ENCODE results near the gene PRX. TPM values are rescaled to one million over a fixed set of nuclear protein-coding genes. Genes with fewer than 3 reads are reported as not detected.

The PRX gene
- polyA plus RNA-seq, 1 donor: 10.4 TPM

DNA sequence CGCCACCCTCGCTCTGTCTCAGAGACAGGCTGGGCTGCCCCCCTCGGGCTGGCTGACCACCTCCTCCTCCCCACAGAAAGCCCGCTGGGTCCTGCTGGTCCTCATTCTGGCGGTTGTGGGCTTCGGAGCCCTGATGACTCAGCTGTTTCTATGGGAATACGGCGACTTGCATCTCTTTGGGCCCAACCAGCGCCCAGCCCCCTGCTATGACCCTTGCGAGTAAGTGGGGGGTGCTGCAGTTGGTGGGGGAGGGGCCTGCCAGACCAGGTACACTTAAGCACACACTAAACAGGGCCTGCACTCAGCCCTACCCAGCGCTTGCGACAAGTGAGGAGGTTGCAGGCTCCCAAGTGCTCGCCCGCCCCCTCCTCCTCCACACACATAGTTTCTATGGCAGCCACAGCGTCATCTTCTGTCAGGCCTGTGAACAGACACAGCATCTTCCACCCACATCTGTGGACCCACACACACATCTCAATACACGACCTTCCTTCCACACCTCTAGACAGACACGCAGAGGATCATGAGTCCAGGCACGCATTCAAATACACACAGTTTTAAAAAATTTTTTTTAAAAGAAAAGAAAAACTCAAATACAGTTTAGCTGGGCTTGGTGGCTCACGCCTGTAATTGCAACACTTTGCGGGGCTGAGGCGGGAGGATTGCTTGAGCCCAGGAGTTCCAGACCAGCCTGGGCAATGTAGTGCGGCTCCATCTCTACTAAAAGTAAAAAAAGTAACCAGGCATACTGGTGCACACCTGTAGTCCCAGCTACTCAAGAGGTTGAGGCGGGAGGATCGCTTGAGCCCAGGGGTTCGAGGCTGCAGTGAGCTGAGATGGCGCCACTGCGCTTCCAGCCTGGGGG lies 46.2 kb downstream of the PRX start:
- peak; percentile 47 for DNase-seq

GRCh38 chr19:40365613-40366401 lies 47.4 kb downstream of the PRX start:
- peak; percentile 88 for DNase-seq

DNA sequence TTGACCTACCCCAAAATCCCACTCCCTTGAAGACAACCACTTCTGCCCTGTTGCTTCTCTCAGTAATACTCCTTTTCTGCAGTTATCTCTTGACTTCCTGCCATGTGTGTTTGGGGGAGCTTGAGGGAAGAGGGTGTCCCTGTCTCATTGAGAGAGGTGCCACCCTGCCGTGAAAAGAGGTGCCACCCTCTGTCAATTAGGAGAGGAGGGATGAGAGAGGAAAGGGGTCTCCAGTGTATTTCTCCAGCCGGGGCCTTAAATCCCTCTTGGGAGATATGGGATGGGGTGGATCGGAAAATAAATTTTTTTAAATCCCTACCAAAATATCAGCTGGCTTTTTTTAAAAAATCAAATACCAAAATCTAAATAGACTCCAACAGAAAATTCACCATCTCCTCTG lies 48.2 kb downstream of the PRX start:
- no peak for DNase-seq

DNA sequence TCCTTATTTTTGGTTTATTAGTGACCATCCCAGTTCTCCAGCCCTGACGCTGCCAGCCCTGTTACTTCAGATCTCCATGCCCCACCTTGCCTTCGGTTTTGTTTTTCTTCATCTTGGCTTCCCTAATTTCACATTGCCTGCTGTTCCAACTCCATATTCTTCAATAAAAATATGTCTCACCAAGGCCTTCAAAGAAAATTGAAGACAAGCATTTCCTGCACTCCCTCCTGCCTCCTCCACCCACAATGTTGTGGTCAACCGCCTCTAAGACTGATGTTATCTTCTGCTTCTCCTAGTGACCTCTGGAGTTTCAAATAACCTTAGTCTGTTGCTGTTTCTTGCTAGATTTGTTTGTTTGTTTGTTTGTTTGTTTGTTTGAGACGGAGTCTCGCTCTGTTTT lies 50.1 kb downstream of the PRX start:
- DNase-seq: no peak

GRCh38 chr19:40362160-40362559 lies 51.0 kb downstream of the PRX start:
- DNase-seq: no peak

GRCh38 chr19:40360708-40361241 lies 52.4 kb downstream of the PRX start:
- DNase-seq: no peak

GRCh38 chr19:40360020-40360707 lies 53.0 kb downstream of the PRX start:
- DNase-seq: no peak

- DNase-seq: no peak
Measured at GRCh38 chr19:40358773-40359172, 54.4 kb downstream of the PRX start.

- DNase-seq: no peak
Measured at GRCh38 chr19:40357640-40358039, 55.5 kb downstream of the PRX start.

DNA sequence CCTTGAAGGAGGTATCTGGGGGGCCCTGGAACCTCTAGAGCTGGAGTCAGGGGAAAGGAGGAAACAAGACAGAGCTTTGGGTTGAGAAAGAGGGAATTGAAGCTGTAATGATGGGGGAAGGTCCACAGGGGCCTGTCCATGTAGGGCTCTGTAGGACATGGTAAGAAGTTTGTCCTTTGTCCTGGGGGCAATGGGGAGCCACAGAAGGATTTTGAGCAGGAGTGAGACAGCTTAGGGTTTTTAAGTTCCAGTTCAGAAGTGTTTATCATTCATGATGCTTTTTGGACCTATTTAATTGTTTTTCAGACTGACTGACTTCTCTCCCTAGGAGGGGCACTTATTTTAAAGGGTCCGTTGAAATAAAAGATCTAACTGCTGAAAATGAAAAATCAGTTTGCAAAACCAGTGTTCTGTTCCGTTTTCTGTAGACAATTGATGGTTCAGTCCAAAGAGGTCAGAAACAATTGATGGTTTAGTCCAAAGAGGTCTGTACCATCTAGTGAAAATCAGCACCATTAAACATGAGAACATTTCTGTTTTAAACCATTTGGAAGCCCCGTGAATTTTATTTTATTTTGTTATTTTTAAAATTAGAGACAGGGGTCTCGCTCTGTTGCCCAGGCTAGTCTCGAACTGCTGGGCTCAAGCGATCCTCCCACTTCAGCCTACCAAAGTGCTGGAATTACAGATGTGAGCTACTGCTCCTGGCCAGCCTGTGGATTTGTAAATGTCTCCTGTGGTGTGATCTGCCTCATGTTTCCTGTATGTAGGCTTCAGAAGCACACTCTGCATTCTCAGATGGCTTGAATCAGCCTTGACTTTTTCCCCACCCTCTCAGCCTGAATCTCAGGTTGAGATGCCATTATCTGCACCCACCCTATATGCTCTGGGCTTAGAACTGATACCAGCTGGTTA lies 56.2 kb downstream of the PRX start:
- DNase-seq: no peak

DNA sequence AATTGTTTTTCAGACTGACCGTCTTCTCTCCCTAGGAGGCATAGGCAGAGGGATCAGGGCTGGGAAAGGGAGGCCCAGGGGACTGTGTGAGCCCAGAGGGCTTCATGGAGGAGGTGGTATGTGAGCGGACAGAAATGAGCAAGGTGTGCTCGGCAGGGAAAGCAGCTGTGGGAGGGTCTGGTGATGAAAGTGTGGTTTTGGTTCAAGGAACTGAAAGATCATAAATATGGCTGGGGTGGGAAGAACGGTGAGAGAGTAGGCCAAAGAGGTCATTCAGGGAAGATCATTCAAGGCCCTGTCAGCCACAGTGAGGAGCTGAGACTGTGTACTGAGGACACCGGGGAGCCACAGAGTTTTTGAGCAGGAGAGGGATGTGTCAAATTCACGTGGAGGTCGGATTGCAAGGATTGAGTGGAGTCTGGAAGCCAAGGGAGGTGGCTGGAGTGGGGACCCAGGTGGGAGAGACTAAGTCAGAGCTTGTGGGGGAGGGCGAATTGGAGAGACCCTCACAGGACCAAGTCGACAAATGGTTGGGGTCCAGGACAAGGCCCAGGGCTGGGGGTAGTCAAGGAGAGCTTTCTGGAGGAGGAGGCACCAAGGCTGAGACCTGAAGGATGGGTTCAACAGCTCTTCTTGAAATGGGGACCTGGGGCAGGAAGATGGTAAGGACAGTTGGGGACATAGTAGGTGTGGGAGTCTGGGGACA lies 57.0 kb downstream of the PRX start:
- no peak for DNase-seq

DNA sequence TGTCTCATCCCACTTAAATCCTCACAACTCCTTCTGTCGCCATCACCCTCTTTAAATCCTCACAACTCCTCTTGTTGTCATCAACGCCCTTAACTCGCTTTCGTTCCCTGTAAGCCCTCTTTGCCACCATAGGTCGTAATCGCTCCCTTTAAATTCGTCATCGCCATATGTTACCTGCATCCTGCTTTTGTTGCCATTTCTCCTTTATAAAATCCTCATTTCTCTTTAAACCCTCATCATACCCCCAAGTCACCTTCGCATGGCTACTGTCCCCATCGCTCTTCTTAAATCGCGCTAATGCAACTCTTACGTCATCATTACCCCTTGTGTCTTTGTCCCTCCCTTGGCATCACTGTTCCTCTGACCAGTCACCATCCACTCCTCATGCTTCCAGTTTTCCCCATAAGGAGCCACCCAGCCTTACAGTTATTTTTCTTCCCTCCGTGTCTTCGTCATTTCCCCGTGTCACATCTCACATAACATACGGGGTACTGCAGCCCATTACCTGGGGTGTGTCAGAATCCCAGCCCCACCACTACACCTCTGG lies 64.1 kb downstream of the PRX start:
- DNase-seq: peak; percentile 46

DNA sequence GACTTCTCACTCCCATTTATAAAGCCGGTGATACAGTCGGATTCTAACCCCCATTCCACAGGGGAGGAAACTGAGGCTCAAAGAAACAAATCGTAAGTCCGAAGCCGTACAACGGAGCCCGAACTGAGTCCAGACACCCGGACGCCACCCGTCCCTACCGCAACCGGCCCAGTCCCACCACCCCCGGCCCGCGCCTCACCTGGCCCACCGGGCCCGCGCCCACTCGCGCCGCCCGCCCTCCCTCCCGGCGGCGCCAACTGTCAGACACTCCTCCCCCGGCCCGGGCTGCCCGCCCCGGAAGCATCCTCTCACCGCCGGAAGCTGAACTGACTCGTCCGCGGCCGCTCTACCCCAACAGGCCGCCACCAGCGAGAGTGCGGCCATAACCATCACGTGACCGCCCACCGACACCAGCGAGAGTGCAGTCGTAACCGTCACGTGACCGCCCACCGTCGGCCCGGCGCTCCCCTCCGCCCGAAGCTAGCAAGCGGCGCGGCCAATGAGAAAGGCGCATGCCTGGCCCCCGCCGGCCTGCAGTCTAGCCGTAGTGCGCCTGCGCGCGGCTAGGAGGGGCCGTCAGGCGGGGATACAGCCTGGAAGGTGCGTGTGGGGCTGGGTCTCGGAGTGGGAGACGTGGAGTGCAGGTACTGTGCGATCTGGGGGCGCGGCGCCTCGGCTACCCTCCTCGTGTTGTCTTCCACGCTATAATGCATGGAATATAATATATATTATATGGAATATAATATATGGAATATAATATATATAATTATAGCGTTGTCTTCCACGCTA lies 64.9 kb downstream of the PRX start, which contains the start of the genes C19orf47 and PLD3:
Gene C19orf47, minus strand, starts transcription at position 273 of the 789 bp plus-strand sequence. CDS start 6,540 bp downstream, outside the sequence.
Gene PLD3, plus strand, starts transcription at position 571 of the 789 bp plus-strand sequence. CDS start 17,789 bp downstream, outside the sequence.
- DNase-seq: peak; percentile 98

DNA sequence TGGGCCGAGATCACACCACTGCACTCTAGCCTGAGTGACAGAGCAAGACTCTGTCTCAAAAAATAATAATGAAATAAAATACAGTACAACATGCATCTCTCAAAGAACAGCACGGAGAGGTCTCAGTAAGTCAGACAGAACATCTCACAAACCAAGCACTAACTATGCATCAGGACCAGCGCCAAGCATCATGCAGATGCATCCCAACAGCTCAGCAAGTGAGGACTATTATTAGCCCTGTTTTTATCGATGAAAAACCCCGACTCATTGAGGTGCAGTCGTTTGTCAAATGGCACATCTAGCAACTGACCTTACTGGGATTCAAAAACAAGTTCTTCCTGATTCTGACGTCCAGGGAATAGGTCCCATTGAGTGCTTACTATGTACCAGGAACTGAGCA lies 68.8 kb downstream of the PRX start:
- no peak for DNase-seq

Other genes with a start within 250 kb of the PRX start
- gene MAP3K10, start 222.0 kb downstream of the PRX start, polyA plus RNA-seq (ENCODE audit: insufficient read length): 16.3 TPM
- gene TTC9B, start 195.0 kb downstream of the PRX start, polyA plus RNA-seq (ENCODE audit: insufficient read length): 0.25 TPM
- 1.2 TPM for gene CCNP, start 186.7 kb downstream of the PRX start, polyA plus RNA-seq (ENCODE audit: insufficient read length)
- gene AKT2, start 128.0 kb downstream of the PRX start, polyA plus RNA-seq (ENCODE audit: insufficient read length): 191 TPM
- 8.4 TPM for gene C19orf47, start 65.0 kb downstream of the PRX start, polyA plus RNA-seq (ENCODE audit: insufficient read length)
- gene PLD3, start 64.7 kb downstream of the PRX start, polyA plus RNA-seq (ENCODE audit: insufficient read length): 201 TPM
- 0.20 TPM for gene HIPK4, start 23.2 kb downstream of the PRX start, polyA plus RNA-seq (ENCODE audit: insufficient read length)
- 5.7 TPM for gene SERTAD1, start 12.6 kb upstream of the PRX start, polyA plus RNA-seq (ENCODE audit: insufficient read length)
- gene SERTAD3, start 31.0 kb upstream of the PRX start, polyA plus RNA-seq (ENCODE audit: insufficient read length): 30.6 TPM
- 26.7 TPM for gene BLVRB, start 52.4 kb upstream of the PRX start, polyA plus RNA-seq (ENCODE audit: insufficient read length)
- 1.2 TPM for gene SPTBN4, start 53.6 kb upstream of the PRX start, polyA plus RNA-seq (ENCODE audit: insufficient read length)
- 48.2 TPM for gene SHKBP1, start 163.5 kb upstream of the PRX start, polyA plus RNA-seq (ENCODE audit: insufficient read length)
- gene LTBP4, start 188.0 kb upstream of the PRX start, polyA plus RNA-seq (ENCODE audit: insufficient read length): 187 TPM